Body of pancreas (tissue), 4 donors: Measurements from ENCODE around the gene DCAF11. TPM values are rescaled to one million over a fixed set of nuclear protein-coding genes. Genes with fewer than 3 reads are reported as not detected.

Experiments
- ATAC-seq: fragments of 150-250 bp; one replicate; pipeline ENCODE4 v1.9.1; 2016
- DNase-seq, 4 donors: peaks; one replicate each; pipeline ENCODE4 v3.0.0-alpha.2; 2019
- H3K27ac ChIP-seq, 4 donors: fragments of 200-600 bp; sonication (generic); 1 replicate in 3 of 4; 2 replicates in 1 of 4; pipeline versions ENCODE4 v1.5.1 to v1.6.1; 2016 to 2019; ENCODE audit warnings: mild to moderate bottlenecking in 1 of 4, mixed read lengths in 1 of 4, moderate library complexity in 1 of 4
- H3K27me3 ChIP-seq, 2 donors: fragments of 200-600 bp; sonication (generic); one replicate each; pipeline ENCODE4 v1.6.0; 2016; ENCODE audit warnings: mild to moderate bottlenecking in 1 of 2
- H3K36me3 ChIP-seq, 2 donors: fragments of 200-600 bp; sonication (generic); replicated peaks in 1 of 2; 2 replicates each; pipeline ENCODE4 v1.5.1; 2016; ENCODE audit warnings: low read depth in 2 of 2; ENCODE audit not compliant: insufficient read depth in 1 of 2
- H3K4me1 ChIP-seq: fragments of 200-600 bp; sonication (generic); one replicate; pipeline ENCODE4 v1.6.0; 2016
- H3K4me3 ChIP-seq, 2 donors: fragments of 200-600 bp; sonication (generic); 1 replicate in 1 of 2; 2 replicates in 1 of 2; pipeline ENCODE4 v1.5.1; 2016 to 2019
- H3K9me3 ChIP-seq, 3 donors: fragments of 200-600 bp; sonication (generic); 1 replicate in 2 of 3; 2 replicates in 1 of 3; pipeline ENCODE4 v1.5.1; 2016
- CTCF ChIP-seq, 7 experiments: fragments of 450-650 bp in 4 of 7; fragments of 200-600 bp in 3 of 7; sonication (generic) in 3 of 7; IDR thresholded peaks; one replicate each; pipeline ENCODE4 v1.5.1; 2016 to 2019; ENCODE audit warnings: antibody characterized with exemption in 7 of 7
- POLR2A ChIP-seq, 3 donors: fragments of 450-650 bp; IDR thresholded peaks; one replicate each; pipeline ENCODE4 v1.6.1; 2016; ENCODE audit warnings: antibody characterized with exemption in 3 of 3, mild to moderate bottlenecking in 2 of 3
- WGBS, 2 donors: methylation state at CpG; one replicate each; pipeline ENCODE4 v1.1.5; 2017; 5-methylcytosine and 5-hydroxymethylcytosine counted together
- intact Hi-C: fragments of 100-400 bp; cut with DNase I; formaldehyde crosslinking; loops from one replicate; pipeline ENCODE4 v1.15.1; 2023
- total RNA-seq, 2 donors: library from RNA; depleted of rRNA; stranded (reverse); fragments of >200 nt; gene quantifications; one replicate each; pipeline ENCODE4 v1.1.0, GENCODE V29; 2016

Gene DCAF11
- total RNA-seq, 2 donors from 2014 or later: 77.1 to 128 TPM

- Histone ChIP-seq H3K4me1 (peaks cover 35% of the 10 kb centered on the region), H3K27ac (peak overlapping the region in 3 of 4 donors; percentile 79 to 89 (median 88)), H3K36me3 (peaks cover 10 to 42% of the 10 kb centered on the region in 2 donors), H3K27me3 (no peaks in the 10 kb centered on the region), H3K4me3 (no peak overlapping the region), H3K9me3 (no peaks in the 10 kb centered on the region)
- intact Hi-C loops: loop anchor here (10.0 kb wide), 1 partner anchor 105 kb away; the partner anchor contains the start of gene CARMIL3
- DNase-seq: no peak
- 71 to 73% methylated on average over 11 of the region's 11 CpGs for WGBS, 2 donors
- no peak for TF ChIP-seq CTCF (IDR thresholded peaks at IDR 0.05)
- no peak for TF ChIP-seq POLR2A (IDR thresholded peaks at IDR 0.05)
- no peak for ATAC-seq
These were observed 45.4 kb downstream of the DCAF11 start for GRCh38 chr14:24159777-24160498.

- no peak overlapping the region for H3K4me3 ChIP-seq
- H3K9me3 ChIP-seq: no peaks in the 10 kb centered on the region
- DNase-seq: no peak
- TF ChIP-seq CTCF (IDR thresholded peaks at IDR 0.05) (no peak), POLR2A (IDR thresholded peaks at IDR 0.05) (no peak)
- no peaks in the 10 kb centered on the region for H3K27me3 ChIP-seq
- ATAC-seq: no peak
- peaks cover 35% of the 10 kb centered on the region for H3K4me1 ChIP-seq
- peaks cover 10 to 42% of the 10 kb centered on the region in 2 donors for H3K36me3 ChIP-seq
- WGBS, 2 donors: 85 to 92% methylated on average over 4 of the region's 4 CpGs
- peak overlapping the region; percentile 79 to 89 (median 84) for H3K27ac ChIP-seq
- intact Hi-C loops: loop anchor here (10.0 kb wide), 1 partner anchor 106 kb away; the partner anchor contains the start of gene CARMIL3
These were observed 45.9 kb downstream of the DCAF11 start for GRCh38 chr14:24160499-24160849.

GRCh38 chr14:24160850-24161804 is 46.5 kb downstream of the DCAF11 start, which contains the start of gene IRF9:
IRF9 (plus strand) TSS chr14:24161265; CDS start chr14:24162145, 880 bp downstream.
- ATAC-seq (peak; percentile 95), DNase-seq (peak; percentile 97 to 98 (median 98))
- Histone ChIP-seq H3K9me3 (no peaks in the 10 kb centered on the region), H3K4me3 (peak within 1 kb of the TSS; percentile 39 to 48), H3K36me3 (peaks cover 10 to 44% of the 10 kb centered on the region in 2 donors), H3K27me3 (no peaks in the 10 kb centered on the region), H3K4me1 (peaks cover 35% of the 10 kb centered on the region), H3K27ac (peak within 1 kb of the TSS; percentile 79 to 89 (median 84))
- TF ChIP-seq CTCF (IDR thresholded peaks at IDR 0.05) (peak; percentile 91 to 99 (median 98)), POLR2A (IDR thresholded peaks at IDR 0.05) (peak; percentile 10 to 81 (median 79))
- WGBS, 2 donors: 1 to 2% methylated on average over 11 to 12 of the region's 12 CpGs
- intact Hi-C loops: loop anchor here (10.0 kb wide), 1 partner anchor 106 kb away; the partner anchor contains the start of gene CARMIL3

- H3K36me3 ChIP-seq: peaks cover 7 to 38% of the 10 kb centered on the region in 2 donors
- H3K9me3 ChIP-seq: no peaks in the 10 kb centered on the region
- intact Hi-C loops: loop anchor here (10.0 kb wide), 1 partner anchor 107 kb away; the partner anchor contains the start of gene CARMIL3
- ATAC-seq: no peak
- peaks cover 35% of the 10 kb centered on the region for H3K4me1 ChIP-seq
- TF ChIP-seq POLR2A (IDR thresholded peaks at IDR 0.05): no peak
- no peak for TF ChIP-seq CTCF (IDR thresholded peaks at IDR 0.05)
- H3K27me3 ChIP-seq: no peaks in the 10 kb centered on the region
- peak overlapping the region in 3 of 4 donors; percentile 79 to 89 (median 88) for H3K27ac ChIP-seq
- WGBS, 2 donors: 52 to 58% methylated on average over 8 of the region's 8 CpGs
- peak overlapping the region in 1 of 2 donors; percentile 39 for H3K4me3 ChIP-seq
- DNase-seq: no peak
These were observed 47.5 kb downstream of the DCAF11 start for GRCh38 chr14:24162093-24162492.
